Measurements from ENCODE around the gene PRODH.
"Not testable (repeated sequence)": the region's sequence is repeated elsewhere in the genome, so short reads cannot be mapped to it uniquely, and the experiment has no call there.

Gene PRODH

GRCh38 chr22:18955696-18956095 lies 19.6 kb upstream of the PRODH start:
- H3K4me3 ChIP-seq (ENCODE audit: control insufficient read depth, low read depth, low read length) = no peak overlapping the region
- DNase-seq (ENCODE audit: low read depth) = no peak
- TF ChIP-seq CTCF (conservative IDR thresholded peaks at IDR 0.05; ENCODE audit: control insufficient read depth, insufficient read depth, low read depth, low read length) = no peak

- TF ChIP-seq CTCF (conservative IDR thresholded peaks at IDR 0.05; ENCODE audit: control insufficient read depth, insufficient read depth, low read depth, low read length) = no peak
- DNase-seq (ENCODE audit: low read depth) = no peak
- H3K4me3 ChIP-seq (ENCODE audit: control insufficient read depth, low read depth, low read length) = no peak overlapping the region
Observed at GRCh38 chr22:18954990-18955571, 19.0 kb upstream of the PRODH start.

- peak; percentile 27 for DNase-seq (ENCODE audit: low read depth)
- TF ChIP-seq CTCF (conservative IDR thresholded peaks at IDR 0.05; ENCODE audit: control insufficient read depth, insufficient read depth, low read depth, low read length) = peak; percentile 56
- H3K4me3 ChIP-seq (ENCODE audit: control insufficient read depth, low read depth, low read length) = not testable (repeated sequence)
Observed at GRCh38 chr22:18954303-18954989, 18.4 kb upstream of the PRODH start.

- DNase-seq (ENCODE audit: low read depth) = not testable (repeated sequence)
Observed at GRCh38 chr22:18953128-18953527, 17.0 kb upstream of the PRODH start.

GRCh38 chr22:18952022-18952421 lies 15.9 kb upstream of the PRODH start:
- no peak overlapping the region for H3K4me3 ChIP-seq (ENCODE audit: control insufficient read depth, low read depth, low read length)
- no peak for DNase-seq (ENCODE audit: low read depth)
- TF ChIP-seq CTCF (conservative IDR thresholded peaks at IDR 0.05; ENCODE audit: control insufficient read depth, insufficient read depth, low read depth, low read length) = no peak

More at GRCh38 chr22:18953128-18953527, 17.0 kb upstream of the PRODH start:
- not testable (repeated sequence) for H3K4me3 ChIP-seq (ENCODE audit: control insufficient read depth, low read depth, low read length)

GRCh38 chr22:18950141-18950540 lies 14.0 kb upstream of the PRODH start:
- no peak for TF ChIP-seq CTCF (conservative IDR thresholded peaks at IDR 0.05; ENCODE audit: control insufficient read depth, insufficient read depth, low read depth, low read length)
- DNase-seq (ENCODE audit: low read depth) = no peak
- no peak overlapping the region for H3K4me3 ChIP-seq (ENCODE audit: control insufficient read depth, low read depth, low read length)

GRCh38 chr22:18947905-18948304 lies 11.8 kb upstream of the PRODH start:
- no peak for DNase-seq (ENCODE audit: low read depth)
- H3K4me3 ChIP-seq (ENCODE audit: control insufficient read depth, low read depth, low read length) = no peak overlapping the region
- TF ChIP-seq CTCF (conservative IDR thresholded peaks at IDR 0.05; ENCODE audit: control insufficient read depth, insufficient read depth, low read depth, low read length) = no peak

GRCh38 chr22:18947105-18947504 lies 11.0 kb upstream of the PRODH start:
- not testable (repeated sequence) for DNase-seq (ENCODE audit: low read depth); H3K4me3 ChIP-seq (ENCODE audit: control insufficient read depth, low read depth, low read length)

- DNase-seq (ENCODE audit: low read depth); H3K4me3 ChIP-seq (ENCODE audit: control insufficient read depth, low read depth, low read length): not testable (repeated sequence)
Observed at GRCh38 chr22:18938691-18939090, 2.6 kb upstream of the PRODH start.

GRCh38 chr22:18934688-18935087 lies 1.4 kb downstream of the PRODH start:
- not testable (repeated sequence) for H3K4me3 ChIP-seq (ENCODE audit: control insufficient read depth, low read depth, low read length); DNase-seq (ENCODE audit: low read depth)
